Heart left ventricle (tissue), 13 donors: ENCODE results near the gene HLA-C.

ENCODE experiments used
- POLR2A ChIP-seq, 2 donors: fragments of 450-650 bp; IDR thresholded peaks; one replicate each; pipeline ENCODE4 v1.6.1; 2017; ENCODE audit warnings: antibody characterized with exemption in 2 of 2, mild to moderate bottlenecking in 2 of 2, moderate library complexity in 2 of 2
- TF ChIP-seq, protein P1 (sequence below), 12 donors: fragments of 200-600 bp; sonication (generic) in 4 of 12; IDR thresholded peaks; one replicate each; pipeline versions ENCODE4 v1.5.0 to v1.8.0; 2018 to 2022; ENCODE audit warnings: antibody characterized with exemption in 12 of 12, mild to moderate bottlenecking in 5 of 12
- donor health status: ischemic (EF 13 %, LVEDD 7.1; RV severe dilation, severe dysfunction).
- donor health status: DM: no; HTN: yes; CAD: no.
- donor health status: DM: no; HTN: no; CAD: no.
- donor health status: ischemic (EF 25% LVEDD 6.9; RV normal size, moderate dysfunction).
- donor health status: ischemic (EF 25% LVEDD 5.7; RV mildly dilated, moderate dysfunction).
- donor health status: ischemic (EF 35%, LVEDD 5.7; RV mildly dilated, moderate dysfunction).
- donor health status: nonischemic (EF 11% LVEDD 7.7; RV severe dilation, severe dysfunction).
- donor health status: DM: yes; HTN: yes; CAD: no.
- donor health status: PGD.
- donor health status: ischemic (EF 29% LVEDD 5.4; RV normal size, mild dysfunction).
- donor health status: nonischemic (EF 23%, LVEDD 6.1; RV moderate dilation, normal function).

DNA sequence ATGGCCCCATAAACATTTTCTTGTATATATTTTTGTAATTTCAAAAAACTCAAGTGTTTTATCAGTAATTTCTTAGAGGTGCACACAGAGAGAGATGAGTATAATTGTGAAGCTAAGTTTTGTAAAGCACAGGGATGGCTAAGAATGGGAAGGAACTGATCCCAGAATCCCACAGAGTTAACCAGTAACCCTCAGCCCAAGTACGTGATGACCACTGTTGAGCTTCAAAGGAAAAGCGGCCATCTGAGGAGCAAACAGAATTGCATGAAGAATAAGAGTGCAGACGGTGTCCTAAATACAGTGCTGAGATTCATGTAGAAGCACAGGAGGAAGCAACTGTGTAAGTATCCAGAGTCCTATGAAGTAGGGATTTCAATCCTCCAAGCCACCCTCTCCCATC, 28.1 kb upstream of the HLA-C start:
- TF ChIP-seq, protein P1, sequence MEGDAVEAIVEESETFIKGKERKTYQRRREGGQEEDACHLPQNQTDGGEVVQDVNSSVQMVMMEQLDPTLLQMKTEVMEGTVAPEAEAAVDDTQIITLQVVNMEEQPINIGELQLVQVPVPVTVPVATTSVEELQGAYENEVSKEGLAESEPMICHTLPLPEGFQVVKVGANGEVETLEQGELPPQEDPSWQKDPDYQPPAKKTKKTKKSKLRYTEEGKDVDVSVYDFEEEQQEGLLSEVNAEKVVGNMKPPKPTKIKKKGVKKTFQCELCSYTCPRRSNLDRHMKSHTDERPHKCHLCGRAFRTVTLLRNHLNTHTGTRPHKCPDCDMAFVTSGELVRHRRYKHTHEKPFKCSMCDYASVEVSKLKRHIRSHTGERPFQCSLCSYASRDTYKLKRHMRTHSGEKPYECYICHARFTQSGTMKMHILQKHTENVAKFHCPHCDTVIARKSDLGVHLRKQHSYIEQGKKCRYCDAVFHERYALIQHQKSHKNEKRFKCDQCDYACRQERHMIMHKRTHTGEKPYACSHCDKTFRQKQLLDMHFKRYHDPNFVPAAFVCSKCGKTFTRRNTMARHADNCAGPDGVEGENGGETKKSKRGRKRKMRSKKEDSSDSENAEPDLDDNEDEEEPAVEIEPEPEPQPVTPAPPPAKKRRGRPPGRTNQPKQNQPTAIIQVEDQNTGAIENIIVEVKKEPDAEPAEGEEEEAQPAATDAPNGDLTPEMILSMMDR (IDR thresholded peaks at IDR 0.05) = no peak
- TF ChIP-seq POLR2A (IDR thresholded peaks at IDR 0.05) = no peak
